ENCODE measurements around the gene PCID2.
"Not testable (repeated sequence)": the region's sequence is repeated elsewhere in the genome, so short reads cannot be mapped to it uniquely, and the experiment has no call there.

PCID2 gene

DNA sequence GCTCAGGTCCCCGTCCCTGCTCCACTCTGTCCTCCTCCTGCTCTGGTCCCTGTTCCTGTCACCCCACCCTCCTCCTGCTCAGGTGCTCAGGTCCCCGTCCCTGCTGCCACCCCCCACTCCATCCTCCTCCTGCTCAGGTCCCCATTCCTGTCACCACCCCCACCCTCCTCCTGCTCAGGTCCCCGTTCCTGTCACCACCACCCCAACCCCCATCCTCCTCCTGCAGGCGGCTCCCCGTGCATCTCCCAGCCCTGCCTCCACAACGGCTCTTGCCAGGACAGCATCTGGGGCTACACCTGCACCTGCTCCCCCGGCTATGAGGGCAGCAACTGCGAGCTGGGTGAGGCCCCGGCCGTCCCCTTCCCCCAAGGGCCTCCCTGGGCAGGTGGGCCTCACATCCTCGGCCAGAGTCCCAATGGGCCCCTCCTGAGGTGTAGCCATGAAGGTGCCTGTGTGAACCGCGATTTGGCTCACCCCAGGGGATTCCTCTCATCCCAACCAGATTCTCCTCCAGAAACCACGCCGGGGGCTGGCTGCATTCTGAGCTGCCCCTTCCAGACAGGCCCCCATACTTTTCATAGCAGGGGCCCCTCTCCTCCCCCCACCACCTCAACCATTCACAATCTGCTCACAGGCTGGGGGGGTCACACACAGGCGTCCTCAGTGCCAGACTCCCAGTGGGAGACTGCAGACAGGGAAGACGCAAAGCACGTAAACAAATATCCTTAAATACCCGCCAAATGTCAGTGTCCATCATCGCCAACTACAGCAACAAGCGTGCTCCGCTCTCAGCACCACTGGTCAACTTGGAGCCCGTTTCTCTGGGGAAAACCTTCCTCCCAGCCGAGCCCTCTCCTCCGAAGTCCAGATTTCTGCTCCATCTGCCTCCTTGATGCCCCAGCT is 45.4 kb downstream of the PCID2 start:
- no peak for DNase-seq

DNA sequence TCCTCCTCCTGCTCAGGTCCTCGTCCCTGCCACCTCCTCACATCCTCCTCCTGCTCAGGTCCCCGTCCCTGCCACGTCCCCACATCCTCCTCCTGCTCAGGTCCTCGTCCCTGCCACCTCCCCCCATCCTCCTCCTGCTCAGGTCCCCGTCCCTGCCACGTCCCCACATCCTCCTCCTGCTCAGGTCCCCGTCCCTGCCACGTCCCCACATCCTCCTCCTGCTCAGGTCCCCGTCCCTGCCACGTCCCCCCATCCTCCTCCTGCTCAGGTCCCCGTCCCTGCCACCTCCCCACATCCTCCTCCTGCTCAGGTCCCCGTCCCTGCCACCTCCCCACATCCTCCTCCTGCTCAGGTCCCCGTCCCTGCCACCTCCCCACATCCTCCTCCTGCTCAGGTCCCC is 46.5 kb downstream of the PCID2 start:
- DNase-seq = not testable (repeated sequence)

DNA sequence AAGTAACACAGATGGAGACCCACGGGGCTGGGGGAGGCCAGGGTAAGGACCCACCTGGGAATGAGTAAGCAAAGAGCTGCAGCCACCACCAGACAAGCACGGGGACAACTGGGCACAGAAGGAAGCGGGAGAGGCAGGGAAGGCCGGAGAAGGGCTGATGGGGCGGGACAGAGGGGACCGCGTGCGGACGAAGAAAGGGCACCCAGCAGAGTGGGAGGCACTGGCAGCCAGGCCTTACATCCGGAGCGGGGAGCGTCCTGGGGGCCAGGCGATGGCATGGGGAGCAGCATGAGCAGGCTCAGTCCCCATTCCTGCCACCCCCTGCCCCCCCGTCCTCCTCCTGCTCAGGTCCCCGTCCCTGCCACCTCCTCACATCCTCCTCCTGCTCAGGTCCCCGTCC is 47.0 kb downstream of the PCID2 start:
- no peak for DNase-seq

DNA sequence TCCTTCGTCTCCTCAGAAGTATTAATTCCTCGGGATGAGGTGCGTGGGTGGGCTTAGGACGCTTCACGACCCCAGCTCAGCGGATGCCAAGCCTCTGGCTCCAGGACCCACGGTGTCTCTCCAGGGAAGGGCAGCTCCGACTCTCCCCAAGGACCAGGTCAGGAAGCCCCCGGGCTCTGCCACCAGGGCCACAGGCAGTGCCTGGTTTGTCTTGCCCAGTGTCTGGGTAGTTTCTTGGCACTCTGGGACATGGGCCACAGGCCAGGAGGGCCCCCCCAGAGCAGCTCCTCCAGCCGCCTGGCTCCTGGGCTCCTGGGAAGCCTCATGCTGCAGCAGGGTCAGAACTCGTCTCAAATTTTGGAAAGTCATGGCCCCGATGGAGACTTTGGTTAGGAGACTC is 47.5 kb downstream of the PCID2 start:
- DNase-seq = no peak

- no peak for DNase-seq
These were observed 48.8 kb downstream of the PCID2 start for GRCh38 chr13:113159701-113160100.

DNA sequence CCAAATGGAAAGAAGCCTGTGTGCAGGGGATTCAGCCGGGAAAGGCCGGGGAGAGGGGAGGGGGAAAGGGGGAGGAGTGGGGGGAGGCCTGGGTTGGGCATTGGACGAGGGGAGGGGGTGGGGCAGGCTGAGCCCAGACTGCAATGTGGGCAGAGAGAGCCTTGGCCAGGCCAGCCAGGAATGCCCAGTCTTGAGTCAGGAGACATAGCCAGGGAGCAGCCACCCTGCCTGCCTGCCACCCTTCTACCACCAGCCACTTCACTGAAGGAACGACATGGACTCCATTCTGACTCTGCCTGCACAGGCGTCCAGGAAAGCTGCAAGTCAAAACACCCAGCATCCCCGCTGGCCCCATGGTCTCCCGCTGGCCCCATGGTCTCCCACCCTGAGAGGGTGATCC is 49.5 kb downstream of the PCID2 start:
- no peak for DNase-seq

DNA sequence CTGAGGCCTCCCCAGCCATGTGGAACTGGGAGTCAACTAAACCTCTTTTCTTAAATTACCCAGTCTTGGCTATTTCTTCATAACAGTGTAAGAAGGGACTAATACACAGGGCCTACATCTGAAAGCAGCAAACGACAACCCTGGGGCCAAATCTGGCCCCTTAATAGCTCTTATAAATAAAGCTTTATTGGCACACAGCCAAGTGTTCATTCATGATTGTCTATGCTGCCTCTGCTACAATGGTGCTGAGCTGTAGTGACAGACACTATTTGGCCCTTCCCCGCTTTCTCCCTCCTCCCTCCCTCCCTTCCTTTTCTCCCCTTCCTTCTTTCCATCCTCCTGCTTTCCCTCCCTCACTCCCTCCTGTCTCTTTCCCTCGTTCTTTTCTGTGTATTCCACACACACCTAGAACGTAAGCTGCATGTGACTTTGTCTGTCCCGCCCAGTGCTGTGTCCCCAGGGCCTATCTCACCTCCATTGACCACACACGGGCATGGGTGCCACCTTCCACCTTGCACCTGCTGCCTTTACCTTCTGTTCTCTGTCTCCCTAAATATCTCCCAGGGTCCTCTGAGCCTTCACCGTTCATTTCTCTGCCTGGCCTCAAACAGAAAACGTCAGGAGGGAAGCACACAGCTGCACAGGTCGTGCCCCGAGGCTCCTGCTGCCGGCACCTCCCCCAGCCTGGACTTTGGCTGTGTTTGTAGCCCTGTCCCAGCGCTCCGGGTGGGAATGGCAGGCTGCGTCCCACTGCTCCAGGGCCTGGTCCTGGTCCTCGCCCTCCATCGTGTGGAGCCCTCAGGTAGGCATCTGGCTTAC is 50.3 kb downstream of the PCID2 start, which contains the start of gene PROZ:
PROZ (plus strand) TSS at position 720 of the 819 bp plus-strand sequence; CDS start at position 733, 13 bp downstream.
- no peak for DNase-seq

DNA sequence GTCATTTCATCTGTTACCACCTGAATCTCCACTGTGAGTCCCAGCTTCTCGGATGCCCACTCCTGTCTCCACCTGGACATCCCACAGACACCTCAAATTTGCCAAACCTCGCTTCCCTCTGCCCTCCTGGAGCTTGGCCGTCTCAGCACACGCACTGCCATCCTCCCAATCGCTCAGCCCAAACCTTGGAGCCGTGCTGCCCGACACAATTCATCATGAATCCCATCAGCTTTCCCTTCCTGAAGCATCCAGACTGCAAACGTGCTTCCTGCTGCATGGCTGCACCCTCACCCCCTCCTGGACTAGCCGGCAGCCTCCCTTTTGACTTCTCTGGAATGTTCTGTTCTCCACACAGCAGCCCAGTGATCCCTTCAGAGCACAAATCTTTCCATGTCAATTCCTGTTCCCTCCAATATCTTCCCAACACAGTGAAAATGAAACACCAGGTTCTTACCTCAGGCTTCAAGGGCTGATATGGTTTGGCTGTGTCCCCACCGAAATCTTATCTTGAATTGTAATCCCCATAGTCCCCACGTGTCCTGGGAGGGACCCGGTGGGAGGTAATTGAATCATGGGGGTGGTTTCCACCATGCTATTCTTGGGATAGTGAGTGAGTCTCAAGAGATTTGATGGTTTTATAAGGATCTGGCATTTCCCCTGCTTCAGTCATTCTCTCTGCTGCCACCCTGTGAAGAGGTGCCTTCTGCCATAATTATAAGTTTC is 51.1 kb downstream of the PCID2 start:
- DNase-seq = no peak

- no peak for DNase-seq
These were observed 52.4 kb downstream of the PCID2 start for GRCh38 chr13:113155982-113156655.

DNA sequence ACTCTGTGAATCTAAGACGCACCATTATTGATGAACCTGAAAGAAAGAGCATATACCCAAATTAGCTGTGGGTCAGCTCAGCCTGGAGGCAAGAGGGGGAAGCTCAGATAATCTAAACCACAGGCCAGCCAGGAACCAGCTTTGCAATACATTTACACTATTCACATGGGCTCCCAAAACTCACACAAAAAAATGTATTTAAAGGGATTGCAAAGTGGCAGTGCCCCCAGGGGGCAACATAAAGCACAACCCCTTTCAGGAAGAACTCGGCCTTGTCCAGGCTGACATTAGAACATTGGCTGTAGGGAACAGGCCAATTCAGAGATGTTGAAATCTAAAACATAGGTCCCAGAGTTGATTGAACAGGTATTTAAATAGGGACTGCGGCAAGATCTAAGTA is 53.3 kb downstream of the PCID2 start:
- no peak for DNase-seq

GRCh38 chr13:113153810-113154748 is 54.4 kb downstream of the PCID2 start:
- DNase-seq = peak; percentile 48 to 68

GRCh38 chr13:113152984-113153809 is 55.3 kb downstream of the PCID2 start:
- no peak for DNase-seq

GRCh38 chr13:113152691-113152983 is 55.8 kb downstream of the PCID2 start:
- DNase-seq = no peak

GRCh38 chr13:113151745-113152690 is 56.5 kb downstream of the PCID2 start:
- no peak for DNase-seq

- DNase-seq = no peak
These were observed 57.7 kb downstream of the PCID2 start for GRCh38 chr13:113150550-113151365.

DNA sequence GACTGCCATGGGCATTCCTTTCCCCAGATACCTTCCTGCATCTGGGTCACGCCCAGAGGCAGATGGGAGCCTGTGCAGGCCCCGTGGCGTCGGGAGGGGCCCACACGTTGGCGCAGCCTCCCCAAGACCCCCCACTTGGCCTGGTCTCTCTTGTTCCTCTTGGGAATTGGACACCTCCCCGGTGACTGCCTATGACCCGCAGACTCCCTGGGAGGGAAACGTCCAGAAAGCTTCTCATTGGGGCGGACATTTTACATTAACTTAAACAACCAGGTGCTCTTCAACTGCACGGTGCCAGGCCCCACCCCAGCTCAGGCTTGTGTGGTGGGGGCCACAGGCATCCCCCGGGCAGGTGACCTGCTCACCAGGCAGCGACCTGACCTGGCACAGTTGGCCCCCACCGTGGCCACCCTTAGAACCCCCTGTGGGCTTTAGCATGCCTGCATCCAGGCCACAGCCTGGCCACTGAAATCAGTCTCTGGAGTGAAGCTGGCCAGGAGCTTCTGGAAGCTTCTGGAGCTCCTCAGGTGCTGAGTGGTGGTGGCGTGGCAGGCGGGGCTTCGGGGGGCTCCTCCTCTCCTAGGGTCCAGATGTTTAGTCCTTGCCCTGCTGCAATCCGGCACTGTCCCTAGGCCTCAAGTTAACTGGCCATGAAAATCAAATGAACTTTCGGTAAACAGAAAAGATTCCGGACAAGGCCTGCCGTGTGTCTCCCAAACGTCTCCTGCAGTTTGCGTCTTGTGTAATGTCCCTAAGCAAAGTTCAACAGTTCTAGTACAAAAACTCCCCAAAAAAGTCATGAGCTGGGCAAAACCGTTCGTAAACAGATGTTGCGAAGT is 58.5 kb downstream of the PCID2 start:
- DNase-seq = no peak

GRCh38 chr13:113148940-113149503 is 59.4 kb downstream of the PCID2 start:
- DNase-seq = no peak
